ENCODE data around the gene HECA. TPM values are rescaled to one million over a fixed set of nuclear protein-coding genes. Genes with fewer than 3 reads are reported as not detected.

The HECA gene
- total and polyA plus RNA-seq, 11 donors = 16.5 to 67.0 (median 47.9) TPM

- WGBS, 4 donors = 65 to 82% (median 74%) methylated on average over 6 of the region's 6 CpGs
- Histone ChIP-seq H3K4me1 (peaks cover 0 to 45% (median 5%) of the 10 kb centered on the region in 12 donors), H3K27me3 (no peaks in the 10 kb centered on the region), H3K9me3 (no peaks in the 10 kb centered on the region), H3K27ac (no peak overlapping the region), H3K36me3 (peaks cover 0 to 61% (median 50%) of the 10 kb centered on the region in 9 donors), H3K4me3 (no peak overlapping the region)
- intact Hi-C loops (cut with DNase I) = no loop called here
- DNase-seq (no peak), ATAC-seq (no peak)
- TF ChIP-seq POLR2A (IDR thresholded peaks at IDR 0.05) = no peak
- no peak for TF ChIP-seq CTCF (IDR thresholded peaks at IDR 0.05)
These were observed 37.7 kb downstream of the HECA start for GRCh38 chr6:139172567-139172966.

GRCh38 chr6:139173172-139173571 lies 38.3 kb downstream of the HECA start:
- Histone ChIP-seq H3K27ac (no peak overlapping the region), H3K36me3 (peaks cover 0 to 61% (median 50%) of the 10 kb centered on the region in 9 donors), H3K4me3 (no peak overlapping the region), H3K27me3 (no peaks in the 10 kb centered on the region), H3K4me1 (peaks cover 0 to 45% (median 5%) of the 10 kb centered on the region in 12 donors), H3K9me3 (no peaks in the 10 kb centered on the region)
- ATAC-seq (peak in 1 of 4 donors; percentile 33), DNase-seq (no peak)
- no peak for TF ChIP-seq POLR2A (IDR thresholded peaks at IDR 0.05)
- no peak for TF ChIP-seq CTCF (IDR thresholded peaks at IDR 0.05)
- 56 to 69% (median 64%) methylated on average over 2 of the region's 2 CpGs for WGBS, 4 donors
- intact Hi-C loops (cut with DNase I) = no loop called here

- H3K4me1 ChIP-seq = peaks cover 0 to 41% (median 5%) of the 10 kb centered on the region in 12 donors
- intact Hi-C loops (cut with DNase I) = no loop called here
- H3K9me3 ChIP-seq = no peaks in the 10 kb centered on the region
- WGBS, 4 donors = 90 to 100% (median 96%) methylated on average over 1 of the region's 1 CpG
- H3K4me3 ChIP-seq = no peak overlapping the region
- DNase-seq = no peak
- H3K36me3 ChIP-seq = peaks cover 0 to 61% (median 53%) of the 10 kb centered on the region in 9 donors
- H3K27me3 ChIP-seq = no peaks in the 10 kb centered on the region
- ATAC-seq = no peak
- TF ChIP-seq CTCF (IDR thresholded peaks at IDR 0.05) (no peak), POLR2A (IDR thresholded peaks at IDR 0.05) (no peak)
- no peak overlapping the region for H3K27ac ChIP-seq
These were observed 38.9 kb downstream of the HECA start for GRCh38 chr6:139173822-139174221.

GRCh38 chr6:139174961-139175360 lies 40.1 kb downstream of the HECA start:
- DNase-seq (no peak), ATAC-seq (no peak)
- Histone ChIP-seq H3K27me3 (no peaks in the 10 kb centered on the region), H3K9me3 (no peaks in the 10 kb centered on the region), H3K4me3 (no peak overlapping the region), H3K36me3 (peaks cover 0 to 68% (median 59%) of the 10 kb centered on the region in 9 donors), H3K4me1 (peaks cover 0 to 34% (median 5%) of the 10 kb centered on the region in 12 donors), H3K27ac (no peak overlapping the region)
- intact Hi-C loops (cut with DNase I) = no loop called here
- TF ChIP-seq CTCF (IDR thresholded peaks at IDR 0.05) = no peak
- TF ChIP-seq POLR2A (IDR thresholded peaks at IDR 0.05) = no peak
